Lower lobe of right lung (tissue), 2 donors: ENCODE measurements around the gene THY1. TPM values are rescaled to one million over a fixed set of nuclear protein-coding genes. Genes with fewer than 3 reads are reported as not detected.

Experiments
- ATAC-seq, 2 donors: fragments of 200-7000 bp; cut with Tn5 transposase; one replicate each; pipeline ENCODE4 v1.9.1; 2020 to 2022; ENCODE audit warnings: mild to moderate bottlenecking in 2 of 2, moderate library complexity in 2 of 2
- DNase-seq: peaks from one replicate; pipeline ENCODE4 v3.0.0-alpha.2; 2020
- H3K27ac ChIP-seq: fragments of 200-600 bp; one replicate; pipeline ENCODE4 v1.8.0; 2022
- H3K27me3 ChIP-seq: fragments of 200-600 bp; one replicate; pipeline ENCODE4 v1.8.0; 2022; ENCODE audit warnings: low read depth
- H3K36me3 ChIP-seq: fragments of 200-600 bp; one replicate; pipeline ENCODE4 v1.8.0; 2022; ENCODE audit warnings: mild to moderate bottlenecking
- H3K4me1 ChIP-seq: fragments of 200-600 bp; one replicate; pipeline ENCODE4 v1.8.0; 2022
- H3K4me3 ChIP-seq: fragments of 200-600 bp; one replicate; pipeline ENCODE4 v1.8.0; 2022; ENCODE audit warnings: mild to moderate bottlenecking
- H3K9me3 ChIP-seq: fragments of 200-600 bp; one replicate; pipeline ENCODE4 v1.8.0; 2022
- CTCF ChIP-seq: fragments of 200-600 bp; IDR thresholded peaks from one replicate; pipeline ENCODE4 v1.8.0; 2022; ENCODE audit warnings: antibody characterized with exemption, mild to moderate bottlenecking
- intact Hi-C: fragments of 100-400 bp; cut with DNase I; formaldehyde crosslinking; loops from one replicate; pipeline ENCODE4 v1.11.0; 2022
- total RNA-seq: library from RNA; stranded (reverse); fragmentation: NEBNext Ultra II Directional; extraction: Animal tissue kit (Norgen Biotek cat#: 25700); gene quantifications from one replicate; pipeline ENCODE4 v1.2.1, GENCODE V29; 2021
- donor health status: DM: no; HTN: yes; CAD: no; lungs with severe emphysema.

The THY1 gene
- total RNA-seq, 1 donor from 2014 or later = 7.5 TPM

DNA sequence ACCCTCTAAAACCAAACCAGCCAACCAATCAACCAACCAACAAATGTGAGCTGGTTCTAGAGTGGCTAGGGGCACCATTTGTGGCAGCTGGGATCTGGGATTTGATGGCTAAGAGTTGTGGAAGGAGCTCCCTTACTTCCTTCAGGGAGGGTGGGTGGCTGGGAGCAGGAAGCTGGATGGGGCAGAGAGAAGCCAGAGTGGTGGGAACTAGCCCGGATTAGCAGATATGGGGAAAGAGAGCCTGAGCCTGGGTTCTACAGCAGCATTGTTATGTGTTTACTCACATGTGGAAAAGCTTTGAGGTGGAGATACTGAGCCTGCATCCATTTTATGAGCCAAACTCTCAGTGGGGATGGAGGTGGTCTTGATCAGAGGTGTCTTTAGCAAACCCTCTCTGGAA lies 30.9 kb upstream of the THY1 start:
- Histone ChIP-seq H3K9me3 (no peaks in the 10 kb centered on the region), H3K4me1 (no peaks in the 10 kb centered on the region), H3K27ac (no peak overlapping the region), H3K36me3 (no peaks in the 10 kb centered on the region), H3K27me3 (peaks cover 6% of the 10 kb centered on the region), H3K4me3 (no peak overlapping the region)
- no peak for ATAC-seq
- intact Hi-C loops = no loop called here
- TF ChIP-seq CTCF = no peak
- no peak for DNase-seq

DNA sequence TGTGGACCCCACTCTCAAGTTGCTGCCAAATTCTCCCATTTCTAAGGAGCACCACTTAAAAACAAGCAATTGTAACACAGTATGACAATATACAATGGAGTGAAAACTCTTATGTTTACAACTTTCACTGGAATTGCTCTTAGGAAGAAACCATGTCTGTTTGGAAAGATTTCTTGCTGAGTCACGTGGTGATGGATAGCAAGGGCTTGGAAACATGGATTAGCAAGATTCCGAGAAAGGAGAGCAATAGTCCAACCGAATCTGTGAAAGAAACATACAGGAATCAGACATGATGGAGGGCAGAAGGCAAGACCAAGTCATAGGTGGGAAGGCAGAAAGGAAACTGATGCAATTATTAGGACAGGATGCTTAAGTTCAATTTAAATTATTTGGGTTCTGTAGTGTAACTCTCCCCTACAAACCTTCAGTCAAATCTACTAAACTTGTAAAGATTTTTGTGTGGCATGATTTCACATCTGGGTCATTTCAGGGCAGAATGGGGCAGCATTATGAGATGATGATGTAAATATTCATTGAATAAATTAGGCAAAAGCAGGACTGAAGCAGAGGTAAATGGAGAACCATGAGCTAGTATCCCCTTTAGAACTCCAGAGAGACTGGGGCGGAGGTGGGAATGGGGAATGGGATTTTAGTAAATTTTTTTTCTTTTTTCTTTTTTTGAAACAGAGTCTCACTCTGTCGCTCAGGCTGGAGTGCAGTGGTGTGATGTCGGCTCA lies 27.8 kb upstream of the THY1 start:
- Histone ChIP-seq H3K36me3 (no peaks in the 10 kb centered on the region), H3K9me3 (no peaks in the 10 kb centered on the region), H3K4me3 (no peak overlapping the region), H3K27me3 (peaks cover 6% of the 10 kb centered on the region), H3K4me1 (no peaks in the 10 kb centered on the region), H3K27ac (no peak overlapping the region)
- no peak for TF ChIP-seq CTCF
- DNase-seq (no peak), ATAC-seq (no peak)
- intact Hi-C loops = no loop called here

GRCh38 chr11:119449498-119449897 lies 26.5 kb upstream of the THY1 start:
- no peak for DNase-seq
- H3K36me3 ChIP-seq = no peaks in the 10 kb centered on the region
- H3K27me3 ChIP-seq = no peaks in the 10 kb centered on the region
- no peak overlapping the region for H3K27ac ChIP-seq
- no peak for ATAC-seq
- no peak for TF ChIP-seq CTCF
- intact Hi-C loops = no loop called here
- H3K9me3 ChIP-seq = no peaks in the 10 kb centered on the region
- H3K4me1 ChIP-seq = no peaks in the 10 kb centered on the region
- H3K4me3 ChIP-seq = no peak overlapping the region

- H3K36me3 ChIP-seq = no peaks in the 10 kb centered on the region
- no peaks in the 10 kb centered on the region for H3K9me3 ChIP-seq
- no peak overlapping the region for H3K4me3 ChIP-seq
- H3K4me1 ChIP-seq = no peaks in the 10 kb centered on the region
- no peak overlapping the region for H3K27ac ChIP-seq
- no peaks in the 10 kb centered on the region for H3K27me3 ChIP-seq
- intact Hi-C loops = no loop called here
- DNase-seq = no peak
- ATAC-seq = no peak
- TF ChIP-seq CTCF = no peak
Measured at GRCh38 chr11:119448380-119448779, 25.4 kb upstream of the THY1 start.

- ATAC-seq (no peak), DNase-seq (no peak)
- no peak for TF ChIP-seq CTCF
- H3K4me1 ChIP-seq = no peaks in the 10 kb centered on the region
- no peaks in the 10 kb centered on the region for H3K27me3 ChIP-seq
- intact Hi-C loops = no loop called here
- no peak overlapping the region for H3K27ac ChIP-seq
- H3K9me3 ChIP-seq = no peaks in the 10 kb centered on the region
- no peak overlapping the region for H3K4me3 ChIP-seq
- no peaks in the 10 kb centered on the region for H3K36me3 ChIP-seq
Measured at GRCh38 chr11:119447664-119448242, 24.8 kb upstream of the THY1 start.
